Tibial artery (tissue), 4 donors: ENCODE measurements around the gene DNASE1L2.

ENCODE experiments used
- DNase-seq, 2 donors: peaks; one replicate each; pipeline ENCODE4 v3.0.0-alpha.2; 2019
- H3K27ac ChIP-seq, 2 donors: fragments of 200-600 bp; sonication (generic) in 1 of 2; 1 replicate in 1 of 2; 2 replicates in 1 of 2; pipeline ENCODE4 v1.5.1; 2018 to 2019; ENCODE audit warnings: mild to moderate bottlenecking in 1 of 2
- H3K27me3 ChIP-seq, 2 donors: fragments of 200-600 bp; sonication (generic) in 1 of 2; one replicate each; pipeline versions ENCODE4 v1.5.1 to v1.6.0; 2016 to 2019
- H3K36me3 ChIP-seq, 3 donors: fragments of 200-600 bp; sonication (generic) in 2 of 3; one replicate each; pipeline ENCODE4 v1.5.1; 2016 to 2019; ENCODE audit warnings: mild to moderate bottlenecking in 2 of 3
- H3K4me1 ChIP-seq, 4 donors: fragments of 200-600 bp; sonication (generic) in 2 of 4; 1 replicate in 3 of 4; 2 replicates in 1 of 4; pipeline ENCODE4 v1.5.1; 2016 to 2019
- H3K4me3 ChIP-seq, 2 donors: fragments of 200-600 bp; sonication (generic) in 1 of 2; 1 replicate in 1 of 2; 2 replicates in 1 of 2; pipeline ENCODE4 v1.5.1; 2018 to 2019; ENCODE audit warnings: mild to moderate bottlenecking in 2 of 2
- H3K9me3 ChIP-seq, 3 donors: fragments of 200-600 bp; sonication (generic) in 1 of 3; one replicate each; pipeline ENCODE4 v1.5.1; 2016 to 2019
- CTCF ChIP-seq, 2 experiments: fragments of 200-600 bp in 1 of 2; fragments of 450-650 bp in 1 of 2; IDR thresholded peaks; one replicate each; pipeline ENCODE4 v1.5.1; 2017 to 2019; ENCODE audit warnings: antibody characterized with exemption in 2 of 2, mild to moderate bottlenecking in 1 of 2, moderate library complexity in 1 of 2
- intact Hi-C: fragments of 100-400 bp; cut with DNase I; formaldehyde crosslinking; loops from one replicate; pipeline ENCODE4 v1.15.0; 2023; ENCODE audit warnings: low total_unique reads

Gene DNASE1L2

DNA sequence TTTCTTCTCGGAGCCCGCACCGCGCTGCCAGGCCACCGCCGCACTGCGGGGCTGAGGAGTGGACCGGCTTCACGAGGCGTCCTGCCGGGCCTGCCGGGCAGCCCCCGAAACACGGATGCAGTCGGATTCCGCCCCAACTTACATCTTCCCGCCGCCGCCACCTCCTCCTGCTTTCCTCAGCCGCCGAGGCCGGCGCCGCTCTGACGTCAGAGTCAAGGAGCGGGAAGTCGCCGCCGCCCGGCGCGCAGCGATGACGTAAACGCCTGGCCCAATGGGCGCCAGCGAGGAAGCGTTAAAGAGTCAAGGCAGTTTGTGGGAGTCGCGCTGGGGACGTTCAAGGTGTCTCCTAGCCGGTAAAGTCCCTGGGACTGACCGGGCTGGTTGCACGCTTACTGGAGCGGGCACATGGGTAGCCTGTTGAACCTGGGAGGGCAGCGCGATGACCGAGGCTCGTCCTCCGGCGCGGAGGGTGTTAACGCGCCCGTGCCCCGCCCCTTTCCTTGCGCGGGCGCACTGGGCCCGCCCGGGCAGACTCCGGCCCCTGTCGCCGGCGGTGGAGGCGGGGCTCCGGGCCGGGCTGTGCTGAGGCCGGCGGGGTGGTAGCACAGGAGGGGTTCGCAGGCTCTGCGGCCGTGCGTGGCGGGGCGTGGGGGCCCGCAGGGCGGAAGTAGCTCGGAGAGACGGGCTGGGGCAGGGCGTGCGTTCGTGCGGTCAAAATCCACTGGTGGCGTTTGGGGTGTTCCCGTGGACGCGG is 31.8 kb downstream of the DNASE1L2 start, which contains the start of gene RNPS1:
RNPS1 (minus strand) TSS at position 214 of the 754 bp plus-strand sequence. CDS start 3,483 bp downstream, outside the sequence.
- H3K9me3 ChIP-seq, result no peaks in the 10 kb centered on the region
- H3K27ac ChIP-seq, result peak within 1 kb of the TSS; percentile 80 to 96
- intact Hi-C loops, result loop anchor here (5.0 kb wide), 1 partner anchor 46 kb away; the partner anchor contains the start of gene E4F1
- H3K36me3 ChIP-seq, result peaks cover 7 to 17% (median 9%) of the 10 kb centered on the region in 3 donors
- H3K4me1 ChIP-seq, result peaks cover 6 to 36% (median 30%) of the 10 kb centered on the region in 4 donors
- H3K27me3 ChIP-seq, result no peaks in the 10 kb centered on the region
- H3K4me3 ChIP-seq, result peak within 1 kb of the TSS; percentile 74 to 92
- no peak for TF ChIP-seq CTCF (IDR thresholded peaks at IDR 0.05)
- DNase-seq, result peak; percentile 94 to 97

GRCh38 chr16:2270070-2270462 is 33.8 kb downstream of the DNASE1L2 start:
- no peak for DNase-seq

DNA sequence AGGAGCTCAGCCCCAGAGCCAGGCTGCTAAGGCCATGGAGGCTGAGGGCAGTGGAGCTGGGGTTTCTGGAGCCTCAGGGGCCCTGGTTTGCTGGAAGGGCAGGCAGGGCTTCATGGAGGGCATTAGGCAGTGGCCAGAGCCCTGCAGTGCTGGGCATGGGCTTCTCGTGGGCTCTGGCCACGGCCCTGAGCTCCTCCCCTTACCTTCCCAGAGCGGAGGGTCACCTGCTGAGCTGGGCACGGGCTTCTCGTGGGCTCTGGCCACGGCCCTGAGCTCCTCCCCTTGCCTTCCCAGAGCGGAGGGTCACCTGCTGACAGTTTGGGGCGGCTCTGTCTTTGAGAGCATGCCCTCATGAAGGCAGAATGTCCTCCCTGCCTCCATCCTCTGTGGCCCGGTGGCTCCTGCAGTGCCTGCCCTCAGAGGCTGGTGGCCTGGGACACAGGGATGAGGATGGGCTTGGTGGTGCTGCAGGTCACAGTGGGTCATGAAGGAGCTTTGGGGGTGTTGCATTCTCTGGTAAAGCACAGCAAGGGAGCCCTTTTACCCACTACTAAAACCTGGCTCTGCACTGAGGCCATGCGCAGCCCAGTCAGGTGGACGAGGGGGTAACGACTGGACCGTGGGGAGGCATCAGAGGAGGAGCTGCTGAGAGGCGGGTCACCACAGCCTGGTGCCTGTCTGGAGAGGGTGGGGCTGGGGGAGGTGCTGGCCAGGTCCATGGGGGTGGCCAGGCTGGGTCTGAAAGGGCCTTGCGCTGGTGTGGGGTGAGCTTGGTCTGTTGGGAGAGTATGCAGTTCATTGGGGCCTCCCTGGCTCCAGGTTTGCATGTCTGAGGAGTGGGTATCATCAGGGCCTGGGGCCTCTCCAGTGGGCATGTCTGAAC is 34.6 kb downstream of the DNASE1L2 start:
- H3K27me3 ChIP-seq, result no peaks in the 10 kb centered on the region
- TF ChIP-seq CTCF (IDR thresholded peaks at IDR 0.05), result no peak
- H3K4me3 ChIP-seq, result no peak overlapping the region
- H3K4me1 ChIP-seq, result peaks cover 6 to 25% (median 21%) of the 10 kb centered on the region in 4 donors
- no peak overlapping the region for H3K27ac ChIP-seq
- intact Hi-C loops, result no loop called here
- peaks cover 0 to 8% (median 0%) of the 10 kb centered on the region in 3 donors for H3K36me3 ChIP-seq
- no peak for DNase-seq
- no peaks in the 10 kb centered on the region for H3K9me3 ChIP-seq

More at GRCh38 chr16:2270070-2270462, 33.8 kb downstream of the DNASE1L2 start:
- Histone ChIP-seq H3K27ac (no peak overlapping the region), H3K4me3 (no peak overlapping the region), H3K36me3 (peaks cover 0 to 4% (median 0%) of the 10 kb centered on the region in 3 donors), H3K4me1 (peaks cover 6 to 31% (median 29%) of the 10 kb centered on the region in 4 donors), H3K9me3 (no peaks in the 10 kb centered on the region), H3K27me3 (no peaks in the 10 kb centered on the region)
- TF ChIP-seq CTCF (IDR thresholded peaks at IDR 0.05), result no peak
- intact Hi-C loops, result no loop called here

DNA sequence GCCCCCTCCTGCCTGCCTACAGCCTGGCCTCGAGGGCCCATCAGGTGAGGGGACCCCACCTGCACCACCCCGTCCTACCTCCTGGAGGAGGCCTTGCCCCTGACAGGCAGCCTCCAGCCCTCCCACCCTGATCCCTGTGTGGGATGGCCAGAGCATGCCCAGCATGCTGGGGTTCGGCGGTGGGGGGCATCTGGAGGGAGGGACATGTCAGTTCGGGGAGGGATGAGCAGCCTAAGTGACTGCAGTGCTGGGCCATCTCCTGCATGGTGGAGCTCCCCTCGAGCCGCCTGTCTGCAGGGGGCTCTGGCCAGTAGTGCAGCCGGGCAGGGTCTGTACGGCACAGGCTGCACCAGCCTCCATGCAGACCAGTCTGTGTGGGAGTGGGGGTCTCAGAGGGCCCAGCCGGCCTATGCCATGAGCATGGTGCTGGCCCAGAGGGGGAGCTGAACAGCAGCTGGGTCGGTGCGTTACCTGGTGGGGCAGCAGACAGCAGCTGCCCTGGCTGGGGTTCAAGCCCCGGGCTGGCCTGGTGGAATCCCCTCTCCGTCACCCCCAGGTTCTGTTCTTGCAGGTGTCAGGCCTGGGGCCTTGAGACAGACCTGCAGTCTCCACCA is 35.7 kb downstream of the DNASE1L2 start:
- H3K36me3 ChIP-seq, result peaks cover 0 to 15% (median 5%) of the 10 kb centered on the region in 3 donors
- peaks cover 6 to 16% (median 13%) of the 10 kb centered on the region in 4 donors for H3K4me1 ChIP-seq
- no peaks in the 10 kb centered on the region for H3K9me3 ChIP-seq
- no peaks in the 10 kb centered on the region for H3K27me3 ChIP-seq
- intact Hi-C loops, result no loop called here
- DNase-seq, result no peak
- no peak overlapping the region for H3K4me3 ChIP-seq
- no peak overlapping the region for H3K27ac ChIP-seq
- TF ChIP-seq CTCF (IDR thresholded peaks at IDR 0.05), result no peak

DNA sequence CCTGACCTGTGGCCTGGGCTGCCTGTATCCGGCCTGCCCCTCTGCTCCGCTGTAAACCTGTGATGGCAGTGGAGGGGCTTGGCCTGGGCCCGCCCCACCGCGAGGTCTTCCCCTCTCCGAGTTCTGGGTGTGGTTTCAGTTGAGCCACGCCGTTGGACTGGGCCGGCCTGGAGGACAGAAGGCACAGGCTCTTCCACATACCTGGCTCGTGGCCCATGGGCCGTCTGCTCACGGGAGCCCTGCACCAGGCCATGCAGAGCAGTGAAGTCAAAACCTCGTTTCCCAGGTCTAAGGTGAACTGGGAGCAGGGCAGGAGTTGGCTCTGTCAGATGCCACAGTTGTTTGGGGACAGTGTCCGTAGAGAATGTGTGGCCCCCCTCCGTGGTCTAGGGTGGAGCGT is 37.2 kb downstream of the DNASE1L2 start:
- DNase-seq, result no peak
- TF ChIP-seq CTCF (IDR thresholded peaks at IDR 0.05), result no peak
- H3K27ac ChIP-seq, result no peak overlapping the region
- H3K4me3 ChIP-seq, result no peak overlapping the region
- peaks cover 0 to 29% (median 18%) of the 10 kb centered on the region in 3 donors for H3K36me3 ChIP-seq
- peaks cover 6 to 14% (median 12%) of the 10 kb centered on the region in 4 donors for H3K4me1 ChIP-seq
- no peaks in the 10 kb centered on the region for H3K9me3 ChIP-seq
- intact Hi-C loops, result no loop called here
- no peaks in the 10 kb centered on the region for H3K27me3 ChIP-seq
